ENCODE measurements around the gene MSMO1. TPM values are rescaled to one million over a fixed set of nuclear protein-coding genes. Genes with fewer than 3 reads are reported as not detected.

The MSMO1 gene
- polyA plus RNA-seq, 1 donor from 2014 or later = 242 TPM

GRCh38 chr4:165308166-165308565, 19.3 kb upstream of the MSMO1 start:
- TF ChIP-seq MXI1 (conservative IDR thresholded peaks at IDR 0.05; ENCODE audit: poor library complexity, severe bottlenecking) = no peak
- no peak for TF ChIP-seq RAD21 (conservative IDR thresholded peaks at IDR 0.05)
- TF ChIP-seq, protein P1, sequence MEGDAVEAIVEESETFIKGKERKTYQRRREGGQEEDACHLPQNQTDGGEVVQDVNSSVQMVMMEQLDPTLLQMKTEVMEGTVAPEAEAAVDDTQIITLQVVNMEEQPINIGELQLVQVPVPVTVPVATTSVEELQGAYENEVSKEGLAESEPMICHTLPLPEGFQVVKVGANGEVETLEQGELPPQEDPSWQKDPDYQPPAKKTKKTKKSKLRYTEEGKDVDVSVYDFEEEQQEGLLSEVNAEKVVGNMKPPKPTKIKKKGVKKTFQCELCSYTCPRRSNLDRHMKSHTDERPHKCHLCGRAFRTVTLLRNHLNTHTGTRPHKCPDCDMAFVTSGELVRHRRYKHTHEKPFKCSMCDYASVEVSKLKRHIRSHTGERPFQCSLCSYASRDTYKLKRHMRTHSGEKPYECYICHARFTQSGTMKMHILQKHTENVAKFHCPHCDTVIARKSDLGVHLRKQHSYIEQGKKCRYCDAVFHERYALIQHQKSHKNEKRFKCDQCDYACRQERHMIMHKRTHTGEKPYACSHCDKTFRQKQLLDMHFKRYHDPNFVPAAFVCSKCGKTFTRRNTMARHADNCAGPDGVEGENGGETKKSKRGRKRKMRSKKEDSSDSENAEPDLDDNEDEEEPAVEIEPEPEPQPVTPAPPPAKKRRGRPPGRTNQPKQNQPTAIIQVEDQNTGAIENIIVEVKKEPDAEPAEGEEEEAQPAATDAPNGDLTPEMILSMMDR (IDR thresholded peaks at IDR 0.05; ENCODE audit: poor library complexity, severe bottlenecking) = no peak
- TF ChIP-seq, protein P2, sequence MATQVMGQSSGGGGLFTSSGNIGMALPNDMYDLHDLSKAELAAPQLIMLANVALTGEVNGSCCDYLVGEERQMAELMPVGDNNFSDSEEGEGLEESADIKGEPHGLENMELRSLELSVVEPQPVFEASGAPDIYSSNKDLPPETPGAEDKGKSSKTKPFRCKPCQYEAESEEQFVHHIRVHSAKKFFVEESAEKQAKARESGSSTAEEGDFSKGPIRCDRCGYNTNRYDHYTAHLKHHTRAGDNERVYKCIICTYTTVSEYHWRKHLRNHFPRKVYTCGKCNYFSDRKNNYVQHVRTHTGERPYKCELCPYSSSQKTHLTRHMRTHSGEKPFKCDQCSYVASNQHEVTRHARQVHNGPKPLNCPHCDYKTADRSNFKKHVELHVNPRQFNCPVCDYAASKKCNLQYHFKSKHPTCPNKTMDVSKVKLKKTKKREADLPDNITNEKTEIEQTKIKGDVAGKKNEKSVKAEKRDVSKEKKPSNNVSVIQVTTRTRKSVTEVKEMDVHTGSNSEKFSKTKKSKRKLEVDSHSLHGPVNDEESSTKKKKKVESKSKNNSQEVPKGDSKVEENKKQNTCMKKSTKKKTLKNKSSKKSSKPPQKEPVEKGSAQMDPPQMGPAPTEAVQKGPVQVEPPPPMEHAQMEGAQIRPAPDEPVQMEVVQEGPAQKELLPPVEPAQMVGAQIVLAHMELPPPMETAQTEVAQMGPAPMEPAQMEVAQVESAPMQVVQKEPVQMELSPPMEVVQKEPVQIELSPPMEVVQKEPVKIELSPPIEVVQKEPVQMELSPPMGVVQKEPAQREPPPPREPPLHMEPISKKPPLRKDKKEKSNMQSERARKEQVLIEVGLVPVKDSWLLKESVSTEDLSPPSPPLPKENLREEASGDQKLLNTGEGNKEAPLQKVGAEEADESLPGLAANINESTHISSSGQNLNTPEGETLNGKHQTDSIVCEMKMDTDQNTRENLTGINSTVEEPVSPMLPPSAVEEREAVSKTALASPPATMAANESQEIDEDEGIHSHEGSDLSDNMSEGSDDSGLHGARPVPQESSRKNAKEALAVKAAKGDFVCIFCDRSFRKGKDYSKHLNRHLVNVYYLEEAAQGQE (IDR thresholded peaks at IDR 0.05; ENCODE audit: borderline replicate concordance) = no peak
- TF ChIP-seq EZH2 (IDR thresholded peaks at IDR 0.05; ENCODE audit: borderline replicate concordance, insufficient read depth, low read length, poor library complexity, severe bottlenecking) = no peak
- no peak for TF ChIP-seq TAF1 (IDR thresholded peaks at IDR 0.05; ENCODE audit: low read depth)
- TF ChIP-seq SMC3 (conservative IDR thresholded peaks at IDR 0.05; ENCODE audit: poor library complexity) = no peak
- no peak for TF ChIP-seq POLR2AphosphoS5 (IDR thresholded peaks at IDR 0.05)
- no peak for TF ChIP-seq EP300 (conservative IDR thresholded peaks at IDR 0.05; ENCODE audit: poor library complexity, severe bottlenecking)
- Histone ChIP-seq H2AFZ (ENCODE audit: low read depth, low read length) (no peak overlapping the region), H4K20me1 (ENCODE audit: insufficient read depth) (no peaks in the 10 kb centered on the region), H3K4me3 (ENCODE audit: low read length) (no peak overlapping the region), H3K9me2 (ENCODE audit: insufficient read depth, low read length) (no peaks in the 10 kb centered on the region), H3K36me3 (ENCODE audit: insufficient read depth, low read length) (no peaks in the 10 kb centered on the region), H3K4me2 (ENCODE audit: low read length) (no peak overlapping the region), H3K79me2 (replicated peaks; ENCODE audit: insufficient read depth, low read length) (no peaks in the 10 kb centered on the region), H3K9ac (ENCODE audit: low read length) (no peak overlapping the region), H3F3A (ENCODE audit: insufficient read depth, low read length, poor library complexity, severe bottlenecking) (no peaks in the 10 kb centered on the region), H3K27ac (ENCODE audit: low read length) (no peak overlapping the region), H3K27me3 (ENCODE audit: insufficient read depth, low read depth, low read length) (no peaks in the 10 kb centered on the region), H3K9me3 (ENCODE audit: low read length) (no peaks in the 10 kb centered on the region)

DNA sequence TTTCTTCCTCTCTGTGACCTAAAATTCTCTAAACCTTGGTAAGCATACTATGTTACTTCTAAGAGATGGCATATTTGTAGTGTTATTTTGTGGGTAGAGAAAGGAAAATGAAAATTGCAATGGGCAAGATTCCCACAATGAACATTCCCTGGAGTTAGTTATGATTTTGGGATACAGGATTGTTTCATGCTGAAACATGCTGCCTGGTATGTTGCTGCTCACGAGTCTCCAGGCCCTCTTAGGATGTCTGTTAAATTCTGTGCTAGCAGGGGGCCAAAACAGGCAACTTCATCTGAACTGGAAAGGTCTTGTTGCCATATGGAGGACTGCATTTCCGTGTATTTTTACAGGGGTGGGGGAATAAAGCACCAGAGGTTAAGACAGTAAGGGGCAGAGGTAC, 18.9 kb upstream of the MSMO1 start:
- Histone ChIP-seq H3K9me2 (ENCODE audit: insufficient read depth, low read length) (no peaks in the 10 kb centered on the region), H3K4me3 (ENCODE audit: low read length) (no peak overlapping the region), H3K4me2 (ENCODE audit: low read length) (no peak overlapping the region), H3K27me3 (ENCODE audit: insufficient read depth, low read depth, low read length) (no peaks in the 10 kb centered on the region), H2AFZ (ENCODE audit: low read depth, low read length) (no peak overlapping the region), H3F3A (ENCODE audit: insufficient read depth, low read length, poor library complexity, severe bottlenecking) (no peaks in the 10 kb centered on the region), H3K9me3 (ENCODE audit: low read length) (no peaks in the 10 kb centered on the region), H3K36me3 (ENCODE audit: insufficient read depth, low read length) (no peaks in the 10 kb centered on the region), H3K79me2 (replicated peaks; ENCODE audit: insufficient read depth, low read length) (no peaks in the 10 kb centered on the region), H3K9ac (ENCODE audit: low read length) (no peak overlapping the region), H4K20me1 (ENCODE audit: insufficient read depth) (no peaks in the 10 kb centered on the region), H3K27ac (ENCODE audit: low read length) (no peak overlapping the region)
- TF ChIP-seq, protein P2 (IDR thresholded peaks at IDR 0.05; ENCODE audit: borderline replicate concordance) = no peak

All from neural cell (in vitro differentiated cells).